Measurements from ENCODE around the gene PROC.

The PROC gene

GRCh38 chr2:127424598-127425520 is 6.6 kb downstream of the PROC start:
- no peak overlapping the region for H3K27ac ChIP-seq
- DNase-seq (ENCODE audit: low read depth, low spot score): no peak

- no peak overlapping the region for H3K27ac ChIP-seq
- no peak for DNase-seq (ENCODE audit: low read depth, low spot score)
Measured at GRCh38 chr2:127425540-127426490, 7.6 kb downstream of the PROC start.

- H3K27ac ChIP-seq: no peak overlapping the region
- DNase-seq (ENCODE audit: low read depth, low spot score): no peak
Measured at GRCh38 chr2:127426501-127427354, 8.5 kb downstream of the PROC start.

- DNase-seq (ENCODE audit: low read depth, low spot score): no peak
- H3K27ac ChIP-seq: no peak overlapping the region
Measured at GRCh38 chr2:127427376-127428056, 9.3 kb downstream of the PROC start.

- no peak overlapping the region for H3K27ac ChIP-seq
- no peak for DNase-seq (ENCODE audit: low read depth, low spot score)
Measured at GRCh38 chr2:127428057-127428814, 10.0 kb downstream of the PROC start.

- no peak overlapping the region for H3K27ac ChIP-seq
- no peak for DNase-seq (ENCODE audit: low read depth, low spot score)
Measured at GRCh38 chr2:127428815-127429109, 10.5 kb downstream of the PROC start.

GRCh38 chr2:127429291-127429690 is 11.1 kb downstream of the PROC start:
- DNase-seq (ENCODE audit: low read depth, low spot score): no peak
- H3K27ac ChIP-seq: no peak overlapping the region

- H3K27ac ChIP-seq: no peak overlapping the region
- no peak for DNase-seq (ENCODE audit: low read depth, low spot score)
Measured at GRCh38 chr2:127429844-127430425, 11.7 kb downstream of the PROC start.

GRCh38 chr2:127431408-127432023 is 13.3 kb downstream of the PROC start:
- no peak for DNase-seq (ENCODE audit: low read depth, low spot score)

GRCh38 chr2:127434515-127434914 is 16.3 kb downstream of the PROC start:
- no peak overlapping the region for H3K27ac ChIP-seq
- no peak for DNase-seq (ENCODE audit: low read depth, low spot score)

More at GRCh38 chr2:127431408-127432023, 13.3 kb downstream of the PROC start:
- no peak overlapping the region for H3K27ac ChIP-seq

- no peak overlapping the region for H3K27ac ChIP-seq
- no peak for DNase-seq (ENCODE audit: low read depth, low spot score)
Measured at GRCh38 chr2:127437056-127437455, 18.8 kb downstream of the PROC start.

GRCh38 chr2:127437781-127438726 is 19.8 kb downstream of the PROC start:
- no peak for DNase-seq (ENCODE audit: low read depth, low spot score)
- no peak overlapping the region for H3K27ac ChIP-seq

GRCh38 chr2:127439343-127439742 is 21.1 kb downstream of the PROC start:
- DNase-seq (ENCODE audit: low read depth, low spot score): no peak
- no peak overlapping the region for H3K27ac ChIP-seq

GRCh38 chr2:127448526-127448925 is 30.3 kb downstream of the PROC start:
- H3K27ac ChIP-seq: no peak overlapping the region
- DNase-seq (ENCODE audit: low read depth, low spot score): no peak

- H3K27ac ChIP-seq: no peak overlapping the region
- DNase-seq (ENCODE audit: low read depth, low spot score): no peak
Measured at GRCh38 chr2:127449414-127449813, 31.2 kb downstream of the PROC start.

GRCh38 chr2:127449898-127450297 is 31.7 kb downstream of the PROC start:
- H3K27ac ChIP-seq: no peak overlapping the region
- DNase-seq (ENCODE audit: low read depth, low spot score): no peak

GRCh38 chr2:127451981-127452380 is 33.8 kb downstream of the PROC start:
- DNase-seq (ENCODE audit: low read depth, low spot score): no peak
- H3K27ac ChIP-seq: no peak overlapping the region

All from epithelial cell of prostate (primary cell).